GM12864 (cell line): ENCODE measurements around the gene CDR2.

ENCODE experiments used
- DNase-seq: peaks from one replicate; pipeline ENCODE4 v3.0.0-alpha.2; 2011; ENCODE audit warnings: low read depth
- H3K4me3 ChIP-seq: 2 replicates; pipeline ENCODE4 v1.5.1; 2011; ENCODE audit warnings: mild to moderate bottlenecking, low read depth, low read length, control low read depth
- CTCF ChIP-seq: IDR thresholded peaks from 2 replicates; pipeline ENCODE4 v1.5.1; 2011; ENCODE audit warnings: low read depth, mild to moderate bottlenecking, moderate library complexity, low read length, control low read depth, inconsistent platforms; ENCODE audit errors: missing control alignments

CDR2 gene

DNA sequence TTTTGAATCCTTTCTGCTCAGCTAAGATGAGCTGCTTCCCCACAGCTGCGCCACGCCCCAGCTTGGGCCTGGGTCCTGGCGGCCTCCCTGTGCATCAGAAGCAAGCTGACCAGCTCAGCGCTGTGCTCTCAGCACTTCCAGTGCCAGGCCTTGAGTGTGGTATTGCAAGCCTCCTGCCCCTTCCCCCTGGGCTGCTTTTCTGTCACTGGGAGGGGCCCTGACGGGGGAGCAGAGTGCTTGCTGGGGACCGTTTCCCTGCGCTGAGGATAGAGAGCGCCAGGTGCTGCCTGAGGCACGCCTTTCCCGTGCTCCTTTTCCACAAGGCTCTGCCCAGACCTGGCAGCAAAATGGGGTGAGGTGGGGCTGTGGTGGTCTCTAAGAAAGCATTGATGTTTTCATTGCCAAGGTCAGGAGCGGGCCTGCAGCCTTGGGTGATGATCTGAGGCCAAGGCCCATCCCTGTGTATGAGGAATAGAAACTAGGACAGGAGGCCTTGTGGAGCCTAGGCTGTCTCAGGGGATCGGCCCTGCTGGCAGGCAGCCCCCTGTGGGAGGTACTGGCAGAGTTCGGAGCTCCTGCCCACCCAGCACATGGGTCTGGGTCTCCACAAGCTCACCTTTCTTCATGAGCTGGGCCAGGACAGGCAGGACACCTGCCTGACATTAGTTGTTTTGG is 47.5 kb downstream of the CDR2 start:
- no peak for TF ChIP-seq CTCF
- DNase-seq = no peak
- no peak overlapping the region for H3K4me3 ChIP-seq

DNA sequence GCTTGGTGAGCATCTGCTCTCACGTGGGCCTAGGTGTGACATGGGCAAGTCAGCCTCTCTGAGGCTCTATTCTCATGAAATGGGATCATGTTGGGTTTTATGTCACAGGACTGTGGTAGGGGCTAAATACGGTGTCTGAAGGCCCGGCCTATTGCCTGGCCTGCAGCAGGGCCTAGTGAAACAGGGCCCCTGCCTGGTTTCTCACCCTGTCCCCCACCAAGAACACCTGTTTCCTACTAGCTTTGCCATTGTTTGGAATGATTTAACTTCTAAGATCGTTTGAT is 48.1 kb downstream of the CDR2 start:
- no peak for DNase-seq
- H3K4me3 ChIP-seq = no peak overlapping the region
- TF ChIP-seq CTCF = no peak

DNA sequence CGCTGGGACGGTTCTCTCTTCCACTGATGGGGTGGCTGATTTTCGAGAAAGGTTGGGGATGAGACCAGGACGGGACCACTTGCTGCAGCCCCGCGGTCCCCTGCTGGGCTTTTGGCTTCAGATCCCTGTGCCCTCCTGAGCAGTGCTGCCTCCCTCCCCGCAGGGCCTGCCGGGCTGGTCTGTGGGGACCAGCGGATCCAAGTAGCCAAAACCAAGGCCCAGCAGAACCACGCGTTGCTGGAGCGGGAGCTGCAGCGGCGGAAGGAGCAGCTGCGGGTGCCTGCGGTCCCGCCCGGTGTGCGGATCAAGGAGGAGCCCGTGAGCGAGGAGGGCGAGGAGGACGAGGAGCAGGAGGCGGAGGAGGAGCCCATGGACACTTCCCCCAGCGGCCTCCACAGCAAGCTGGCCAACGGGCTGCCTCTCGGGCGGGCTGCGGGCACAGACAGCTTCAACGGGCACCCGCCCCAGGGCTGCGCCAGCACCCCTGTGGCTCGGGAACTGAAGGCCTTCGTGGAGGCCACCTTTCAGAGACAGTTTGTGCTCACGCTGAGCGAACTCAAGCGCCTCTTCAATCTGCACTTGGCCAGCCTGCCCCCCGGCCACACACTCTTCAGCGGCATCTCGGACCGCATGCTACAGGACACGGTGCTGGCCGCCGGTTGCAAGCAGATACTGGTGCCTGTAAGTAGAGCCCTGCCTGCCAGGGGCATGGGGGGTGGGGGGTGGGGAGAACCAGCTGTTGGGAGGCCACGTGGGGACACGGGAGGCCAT is 48.6 kb downstream of the CDR2 start:
- no peak for TF ChIP-seq CTCF
- no peak for DNase-seq
- no peak overlapping the region for H3K4me3 ChIP-seq

DNA sequence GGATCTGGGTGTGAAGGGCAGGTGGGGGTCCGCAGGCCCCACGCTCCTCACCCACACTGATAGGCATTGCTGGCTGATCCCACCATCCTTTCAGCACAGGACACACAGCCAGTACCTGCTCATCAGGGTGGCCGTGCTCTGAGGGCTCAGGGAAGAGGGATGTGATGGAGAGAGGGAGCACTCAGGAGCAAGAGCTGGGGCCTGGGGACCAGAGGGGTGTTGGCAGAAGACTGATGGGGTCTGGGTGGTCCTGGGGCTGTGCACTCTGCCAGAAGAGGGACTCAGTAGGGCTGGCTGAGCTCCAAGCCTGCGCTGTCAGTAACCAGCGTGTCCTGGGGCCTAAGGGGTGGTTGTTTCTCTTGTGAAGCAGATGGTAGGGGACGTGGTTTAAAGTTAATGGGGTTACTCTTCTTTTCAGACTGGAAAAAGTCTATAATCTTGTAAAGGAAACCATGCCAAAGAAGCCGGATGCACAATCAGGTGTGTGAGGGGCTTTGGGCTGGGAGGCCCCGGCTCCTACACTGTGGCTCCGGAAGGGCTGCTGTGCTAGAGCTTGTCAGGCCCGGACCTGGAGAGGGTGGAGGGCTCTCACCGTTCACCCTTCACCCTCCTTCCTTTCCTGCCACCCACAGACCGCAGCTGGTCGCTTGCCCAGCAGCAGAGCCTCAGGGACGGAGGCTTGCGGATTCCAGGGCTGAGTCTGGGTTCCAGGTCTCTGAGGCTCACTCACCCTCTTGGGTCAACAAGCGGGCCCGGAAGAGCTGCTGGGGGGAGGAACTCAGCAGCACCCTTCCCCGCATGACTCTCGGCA is 49.4 kb downstream of the CDR2 start:
- no peak for TF ChIP-seq CTCF
- no peak overlapping the region for H3K4me3 ChIP-seq

GRCh38 chr16:22323959-22324786 is 50.2 kb downstream of the CDR2 start:
- no peak for TF ChIP-seq CTCF
- no peak overlapping the region for H3K4me3 ChIP-seq
- no peak for DNase-seq

More for the DNA sequence above, 49.4 kb downstream of the CDR2 start:
- no peak for DNase-seq

DNA sequence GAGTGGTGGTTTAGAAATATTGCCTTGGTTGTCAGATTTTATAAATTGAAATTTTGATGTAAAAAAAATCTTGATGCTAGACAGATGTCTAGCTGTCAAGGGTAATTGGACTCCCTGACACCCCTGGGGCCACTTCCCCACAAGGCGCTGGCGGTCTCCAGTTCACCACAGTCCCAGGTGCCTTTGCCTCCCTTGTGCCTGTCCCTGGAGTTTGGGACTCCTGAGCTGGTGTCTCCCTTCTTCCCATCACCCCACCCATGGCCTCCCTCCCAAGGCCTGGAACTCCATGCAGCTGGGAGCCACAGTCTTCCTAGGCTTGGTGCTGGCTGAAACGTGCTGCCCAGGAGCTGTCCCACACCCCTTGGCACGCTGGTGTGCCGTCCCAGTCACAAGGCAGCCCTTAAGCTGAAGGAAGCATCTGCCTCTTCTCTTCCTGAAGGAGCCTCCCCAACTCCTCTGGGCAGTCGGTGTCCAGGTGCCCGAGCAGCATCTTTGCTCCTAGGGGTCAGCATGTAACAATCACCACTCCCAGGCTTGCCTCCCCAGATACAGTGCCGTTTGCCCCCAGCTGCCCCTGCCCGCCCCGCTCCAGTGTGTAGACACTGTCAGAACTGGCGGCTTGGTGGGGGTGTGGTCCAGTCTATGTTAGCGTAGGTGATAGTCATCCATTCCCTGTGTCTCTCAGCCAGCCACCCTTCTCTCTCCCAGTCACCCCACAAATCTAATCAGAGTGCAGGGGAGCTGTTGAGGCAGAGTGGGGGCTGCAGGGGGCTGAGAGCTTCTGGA is 51.1 kb downstream of the CDR2 start:
- DNase-seq = no peak
- H3K4me3 ChIP-seq = no peak overlapping the region
- TF ChIP-seq CTCF = no peak
